ENCODE data around the gene ZMYND8. TPM values are rescaled to one million over a fixed set of nuclear protein-coding genes. Genes with fewer than 3 reads are reported as not detected.
"Not testable (repeated sequence)": the region's sequence is repeated elsewhere in the genome, so short reads cannot be mapped to it uniquely, and the experiment has no call there.

The ZMYND8 gene
- total RNA-seq, 1 donor from 2014 or later, result 42.6 TPM

GRCh38 chr20:47315339-47316056 is 41.0 kb downstream of the ZMYND8 start:
- no peak for DNase-seq (ENCODE audit: low spot score)
- H3K27ac Mint-ChIP-seq, result peak overlapping the region; percentile 61
- H3K9me3 Mint-ChIP-seq, result no peaks in the 10 kb centered on the region
- H3K4me1 Mint-ChIP-seq (ENCODE audit: low read depth), result peaks cover 59% of the 10 kb centered on the region
- H3K36me3 Mint-ChIP-seq (ENCODE audit: low read depth), result peaks cover 23% of the 10 kb centered on the region
- no peak overlapping the region for H3K4me3 Mint-ChIP-seq
- intact Hi-C loops (cut with micrococcal nuclease), result loop anchor here (2.0 kb wide), 1 partner anchor 15 kb away; no protein-coding TSS in a partner anchor
- H3K27me3 Mint-ChIP-seq (ENCODE audit: insufficient read depth), result no peaks in the 10 kb centered on the region

GRCh38 chr20:47314647-47315338 is 41.7 kb downstream of the ZMYND8 start:
- H3K27me3 Mint-ChIP-seq (ENCODE audit: insufficient read depth), result no peaks in the 10 kb centered on the region
- peak overlapping the region; percentile 63 for H3K27ac Mint-ChIP-seq
- H3K4me1 Mint-ChIP-seq (ENCODE audit: low read depth), result peaks cover 56% of the 10 kb centered on the region
- no peak for DNase-seq (ENCODE audit: low spot score)
- peaks cover 24% of the 10 kb centered on the region for H3K36me3 Mint-ChIP-seq (ENCODE audit: low read depth)
- intact Hi-C loops (cut with micrococcal nuclease), result no loop called here
- no peaks in the 10 kb centered on the region for H3K9me3 Mint-ChIP-seq
- no peak overlapping the region for H3K4me3 Mint-ChIP-seq

- H3K9me3 Mint-ChIP-seq, result no peaks in the 10 kb centered on the region
- H3K4me1 Mint-ChIP-seq (ENCODE audit: low read depth), result peaks cover 29% of the 10 kb centered on the region
- intact Hi-C loops (cut with micrococcal nuclease), result no loop called here
- H3K27me3 Mint-ChIP-seq (ENCODE audit: insufficient read depth), result no peaks in the 10 kb centered on the region
- no peak overlapping the region for H3K4me3 Mint-ChIP-seq
- H3K36me3 Mint-ChIP-seq (ENCODE audit: low read depth), result peaks cover 22% of the 10 kb centered on the region
- H3K27ac Mint-ChIP-seq, result no peak overlapping the region
- no peak for DNase-seq (ENCODE audit: low spot score)
Observed at GRCh38 chr20:47311967-47312681, 44.4 kb downstream of the ZMYND8 start.

GRCh38 chr20:47311211-47311610 is 45.3 kb downstream of the ZMYND8 start:
- no peak for DNase-seq (ENCODE audit: low spot score)
- Mint-ChIP-seq H3K4me1 (ENCODE audit: low read depth) (peaks cover 28% of the 10 kb centered on the region), H3K27me3 (ENCODE audit: insufficient read depth) (no peaks in the 10 kb centered on the region), H3K36me3 (ENCODE audit: low read depth) (peaks cover 27% of the 10 kb centered on the region), H3K27ac (no peak overlapping the region), H3K4me3 (no peak overlapping the region), H3K9me3 (no peaks in the 10 kb centered on the region)
- intact Hi-C loops (cut with micrococcal nuclease), result no loop called here

GRCh38 chr20:47310729-47311128 is 45.8 kb downstream of the ZMYND8 start:
- Mint-ChIP-seq H3K9me3 (no peaks in the 10 kb centered on the region), H3K27me3 (ENCODE audit: insufficient read depth) (no peaks in the 10 kb centered on the region), H3K4me3 (no peak overlapping the region), H3K36me3 (ENCODE audit: low read depth) (peaks cover 30% of the 10 kb centered on the region), H3K27ac (no peak overlapping the region), H3K4me1 (ENCODE audit: low read depth) (peaks cover 27% of the 10 kb centered on the region)
- intact Hi-C loops (cut with micrococcal nuclease), result no loop called here
- DNase-seq (ENCODE audit: low spot score), result no peak

- Mint-ChIP-seq H3K9me3 (no peaks in the 10 kb centered on the region), H3K4me1 (ENCODE audit: low read depth) (peaks cover 22% of the 10 kb centered on the region), H3K27me3 (ENCODE audit: insufficient read depth) (no peaks in the 10 kb centered on the region), H3K36me3 (ENCODE audit: low read depth) (peaks cover 30% of the 10 kb centered on the region), H3K27ac (no peak overlapping the region), H3K4me3 (no peak overlapping the region)
- intact Hi-C loops (cut with micrococcal nuclease), result no loop called here
- no peak for DNase-seq (ENCODE audit: low spot score)
Observed at GRCh38 chr20:47309806-47310426, 46.6 kb downstream of the ZMYND8 start.

GRCh38 chr20:47309394-47309793 is 47.1 kb downstream of the ZMYND8 start:
- peaks cover 18% of the 10 kb centered on the region for H3K4me1 Mint-ChIP-seq (ENCODE audit: low read depth)
- intact Hi-C loops (cut with micrococcal nuclease), result no loop called here
- DNase-seq (ENCODE audit: low spot score), result no peak
- peaks cover 28% of the 10 kb centered on the region for H3K36me3 Mint-ChIP-seq (ENCODE audit: low read depth)
- H3K27ac Mint-ChIP-seq, result no peak overlapping the region
- no peaks in the 10 kb centered on the region for H3K9me3 Mint-ChIP-seq
- no peak overlapping the region for H3K4me3 Mint-ChIP-seq
- no peaks in the 10 kb centered on the region for H3K27me3 Mint-ChIP-seq (ENCODE audit: insufficient read depth)

GRCh38 chr20:47307569-47307968 is 48.9 kb downstream of the ZMYND8 start:
- intact Hi-C loops (cut with micrococcal nuclease); H3K27me3 Mint-ChIP-seq (ENCODE audit: insufficient read depth); H3K9me3 Mint-ChIP-seq; H3K27ac Mint-ChIP-seq; H3K4me3 Mint-ChIP-seq; DNase-seq (ENCODE audit: low spot score): not testable (repeated sequence)
- H3K4me1 Mint-ChIP-seq (ENCODE audit: low read depth), result peaks cover 25% of the 10 kb centered on the region
- peaks cover 32% of the 10 kb centered on the region for H3K36me3 Mint-ChIP-seq (ENCODE audit: low read depth)

GRCh38 chr20:47306755-47307370 is 49.6 kb downstream of the ZMYND8 start:
- H3K27ac Mint-ChIP-seq, result peak overlapping the region; percentile 61
- H3K9me3 Mint-ChIP-seq, result no peaks in the 10 kb centered on the region
- intact Hi-C loops (cut with micrococcal nuclease), result no loop called here
- no peak overlapping the region for H3K4me3 Mint-ChIP-seq
- H3K36me3 Mint-ChIP-seq (ENCODE audit: low read depth), result peaks cover 35% of the 10 kb centered on the region
- peaks cover 27% of the 10 kb centered on the region for H3K4me1 Mint-ChIP-seq (ENCODE audit: low read depth)
- no peak for DNase-seq (ENCODE audit: low spot score)
- no peaks in the 10 kb centered on the region for H3K27me3 Mint-ChIP-seq (ENCODE audit: insufficient read depth)

GRCh38 chr20:47306095-47306494 is 50.4 kb downstream of the ZMYND8 start:
- Mint-ChIP-seq H3K27ac (peak overlapping the region; percentile 74), H3K4me3 (no peak overlapping the region), H3K9me3 (no peaks in the 10 kb centered on the region), H3K4me1 (ENCODE audit: low read depth) (peaks cover 26% of the 10 kb centered on the region), H3K27me3 (ENCODE audit: insufficient read depth) (no peaks in the 10 kb centered on the region), H3K36me3 (ENCODE audit: low read depth) (peaks cover 36% of the 10 kb centered on the region)
- DNase-seq (ENCODE audit: low spot score), result no peak
- intact Hi-C loops (cut with micrococcal nuclease), result no loop called here

- Mint-ChIP-seq H3K4me1 (ENCODE audit: low read depth) (peaks cover 22% of the 10 kb centered on the region), H3K27me3 (ENCODE audit: insufficient read depth) (no peaks in the 10 kb centered on the region), H3K36me3 (ENCODE audit: low read depth) (peaks cover 32% of the 10 kb centered on the region), H3K4me3 (no peak overlapping the region), H3K9me3 (no peaks in the 10 kb centered on the region), H3K27ac (peak overlapping the region; percentile 74)
- intact Hi-C loops (cut with micrococcal nuclease), result no loop called here
- no peak for DNase-seq (ENCODE audit: low spot score)
Observed at GRCh38 chr20:47305667-47306066, 50.8 kb downstream of the ZMYND8 start.

- peaks cover 27% of the 10 kb centered on the region for H3K4me1 Mint-ChIP-seq (ENCODE audit: low read depth)
- no peaks in the 10 kb centered on the region for H3K9me3 Mint-ChIP-seq
- intact Hi-C loops (cut with micrococcal nuclease), result no loop called here
- DNase-seq (ENCODE audit: low spot score), result no peak
- no peak overlapping the region for H3K27ac Mint-ChIP-seq
- no peak overlapping the region for H3K4me3 Mint-ChIP-seq
- no peaks in the 10 kb centered on the region for H3K27me3 Mint-ChIP-seq (ENCODE audit: insufficient read depth)
- peaks cover 32% of the 10 kb centered on the region for H3K36me3 Mint-ChIP-seq (ENCODE audit: low read depth)
Observed at GRCh38 chr20:47304287-47304686, 52.2 kb downstream of the ZMYND8 start.
